CD4-positive, alpha-beta memory T cell (primary cell): ENCODE measurements around the gene PREX1. TPM values are rescaled to one million over a fixed set of nuclear protein-coding genes. Genes with fewer than 3 reads are reported as not detected.

Source experiments
- CTCF ChIA-PET: fragments of 350-600 bp; sonication (Branson Sonifier 250); formaldehyde crosslinking; loops from one replicate; lab custom pipeline; 2021; ENCODE audit warnings: inconsistent platforms; ENCODE audit not compliant: partially characterized antibody; lab: Charles Lee
- POLR2A ChIA-PET: fragments of 350-600 bp; sonication (Branson Sonifier 250); formaldehyde crosslinking; loops from one replicate; lab custom pipeline; 2021; ENCODE audit not compliant: partially characterized antibody; lab: Charles Lee
- DNase-seq, 5 donors: peaks; one replicate each; pipeline versions ENCODE4 v3.0.0 to v3.0.0-alpha.2; 2020 to 2022; ENCODE audit warnings: mixed read lengths in 1 of 5
- H3K27ac ChIP-seq: one replicate; pipeline ENCODE4 v1.7.0; 2013; ENCODE audit warnings: low read depth, low read length
- H3K27me3 ChIP-seq: 2 replicates; pipeline ENCODE4 v1.7.0; 2013; ENCODE audit warnings: mild to moderate bottlenecking, low read length, moderate library complexity; ENCODE audit not compliant: insufficient read depth
- H3K36me3 ChIP-seq: 2 replicates; pipeline ENCODE4 v1.7.0; 2013; ENCODE audit warnings: mild to moderate bottlenecking, low read length, moderate library complexity; ENCODE audit not compliant: insufficient read depth
- H3K4me1 ChIP-seq: 2 replicates; pipeline ENCODE4 v1.7.0; 2013; ENCODE audit warnings: mild to moderate bottlenecking, low read length, moderate library complexity; ENCODE audit not compliant: insufficient read depth
- H3K4me3 ChIP-seq, 2 donors: one replicate each; pipeline ENCODE4 v1.7.0; 2013; ENCODE audit warnings: low read length in 2 of 2, mild to moderate bottlenecking in 1 of 2
- H3K9me3 ChIP-seq, 2 donors: one replicate each; pipeline ENCODE4 v1.7.0; 2013; ENCODE audit warnings: low read length in 2 of 2, control low read depth in 1 of 2; ENCODE audit not compliant: control insufficient read depth in 1 of 2
- H3K27ac Mint-ChIP-seq, 7 donors: one replicate each; pipeline ENCODE4 v1.8.0; 2020 to 2021; ENCODE audit warnings: mixed read lengths in 7 of 7, mild to moderate bottlenecking in 6 of 7, inconsistent platforms in 3 of 7, moderate library complexity in 3 of 7
- H3K27me3 Mint-ChIP-seq, 2 donors: one replicate each; pipeline ENCODE4 v1.8.0; 2020 to 2021; ENCODE audit warnings: mixed read lengths in 2 of 2
- H3K36me3 Mint-ChIP-seq, 2 donors: one replicate each; pipeline ENCODE4 v1.8.0; 2020 to 2021; ENCODE audit warnings: mixed read lengths in 2 of 2, inconsistent platforms in 1 of 2, mild to moderate bottlenecking in 1 of 2
- H3K4me1 Mint-ChIP-seq, 4 donors: one replicate each; pipeline ENCODE4 v1.8.0; 2020 to 2021; ENCODE audit warnings: mixed read lengths in 4 of 4, mild to moderate bottlenecking in 1 of 4
- H3K4me3 Mint-ChIP-seq, 8 donors: one replicate each; pipeline ENCODE4 v1.8.0; 2020 to 2021; ENCODE audit warnings: mixed read lengths in 8 of 8, mild to moderate bottlenecking in 7 of 8, moderate library complexity in 6 of 8, inconsistent platforms in 3 of 8
- H3K9me3 Mint-ChIP-seq, 8 donors: one replicate each; pipeline ENCODE4 v1.8.0; 2020 to 2021; ENCODE audit warnings: mixed read lengths in 8 of 8, mild to moderate bottlenecking in 5 of 8, inconsistent platforms in 3 of 8, moderate library complexity in 1 of 8
- intact Hi-C: fragments of 100-400 bp; cut with micrococcal nuclease; formaldehyde crosslinking; loops from one replicate; pipeline ENCODE4 v1.15.1; 2023
- polyA plus RNA-seq, 2 donors: library from polyadenylated mRNA; unstranded; fragments of 300-500 nt; fragmentation: Illumina TruSeq; gene quantifications; one replicate each; pipeline ENCODE4 v1.2.3, GENCODE V29; 2021
- total RNA-seq, 2 experiments: library from RNA; stranded (reverse); gene quantifications; one replicate each; pipeline ENCODE4 v1.2.3, GENCODE V29; 2021

PREX1 gene
- total and polyA plus RNA-seq, 4 experiments from 2014 or later: 10.6 to 165 (median 122) TPM

DNA sequence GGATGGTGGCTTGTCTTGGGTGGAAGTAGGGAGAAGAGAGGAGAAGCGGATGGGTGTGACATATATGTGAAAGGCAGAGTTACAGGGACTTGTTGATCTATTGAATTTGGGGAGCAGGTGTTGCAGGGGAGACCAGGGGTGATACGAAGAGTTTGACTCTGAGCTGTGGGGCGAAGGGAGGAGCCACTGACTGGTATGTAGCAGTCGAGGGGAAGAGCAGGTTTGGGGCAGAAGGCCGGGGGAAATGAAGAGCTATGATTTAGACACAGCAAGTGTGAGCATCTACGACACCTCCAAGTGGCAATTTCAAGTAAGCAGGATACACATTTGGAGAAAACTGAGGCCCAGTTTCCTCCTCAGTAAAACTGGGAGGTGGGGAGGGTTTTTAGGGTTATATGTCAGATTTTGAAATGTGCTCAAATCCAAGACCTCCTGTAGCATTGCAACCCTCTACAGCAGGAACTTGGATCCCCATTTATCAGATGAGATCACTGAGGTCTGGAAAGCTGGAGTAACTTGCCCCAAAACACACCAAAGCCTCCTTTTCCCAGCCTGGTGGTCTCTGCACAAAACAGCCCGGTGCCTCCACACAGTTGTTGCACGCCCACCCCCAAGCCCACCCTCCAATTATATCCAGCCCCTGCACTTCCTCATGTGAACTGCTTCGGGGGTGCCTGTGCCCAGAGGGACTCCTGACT lies 137.8 kb downstream of the PREX1 start:
- H3K36me3 Mint-ChIP-seq: peaks cover 30 to 80% of the 10 kb centered on the region in 2 donors
- peaks cover 4 to 38% (median 19%) of the 10 kb centered on the region in 4 donors for H3K4me1 Mint-ChIP-seq
- no peak for DNase-seq
- Histone ChIP-seq H3K36me3 (peaks cover 80% of the 10 kb centered on the region), H3K27ac (no peak overlapping the region), H3K4me3 (no peak overlapping the region), H3K9me3 (no peaks in the 10 kb centered on the region), H3K4me1 (no peaks in the 10 kb centered on the region), H3K27me3 (no peaks in the 10 kb centered on the region)
- ChIA-PET CTCF (interaction anchor here (1.2 kb wide), 1 partner anchor 32 kb away, joined by 5 read pairs; no protein-coding TSS in a partner anchor), POLR2A (no interaction called here)
- H3K27me3 Mint-ChIP-seq: no peaks in the 10 kb centered on the region
- H3K27ac Mint-ChIP-seq: peak overlapping the region in 6 of 7 donors; percentile 19 to 86 (median 66)
- no peak overlapping the region for H3K4me3 Mint-ChIP-seq
- peaks cover 0 to 5% (median 0%) of the 10 kb centered on the region in 8 donors for H3K9me3 Mint-ChIP-seq
- intact Hi-C loops: no loop called here

DNA sequence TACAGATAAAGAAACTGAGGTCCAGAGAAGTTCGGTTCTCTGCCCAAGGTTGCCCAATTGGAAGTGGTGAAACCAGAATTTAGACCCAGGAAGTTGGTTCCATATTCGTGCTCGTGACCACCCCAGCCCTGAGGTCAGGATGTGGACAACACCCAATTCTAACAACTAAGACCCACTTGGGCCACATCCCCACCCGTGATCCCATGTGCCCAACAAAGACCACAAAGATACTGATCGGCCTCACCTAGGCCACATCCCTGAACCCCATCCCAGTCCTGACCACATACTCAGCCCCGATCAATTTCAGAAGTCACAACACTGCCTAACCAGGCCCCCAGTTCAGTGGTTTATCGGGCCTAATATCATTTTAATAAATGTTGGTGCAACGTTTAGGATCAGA lies 138.4 kb downstream of the PREX1 start:
- H3K9me3 Mint-ChIP-seq: peaks cover 0 to 7% (median 0%) of the 10 kb centered on the region in 8 donors
- no peaks in the 10 kb centered on the region for H3K27me3 ChIP-seq
- peaks cover 80% of the 10 kb centered on the region for H3K36me3 ChIP-seq
- CTCF ChIA-PET: no interaction called here
- peaks cover 4 to 33% (median 18%) of the 10 kb centered on the region in 4 donors for H3K4me1 Mint-ChIP-seq
- H3K27ac Mint-ChIP-seq: peak overlapping the region in 4 of 7 donors; percentile 59 to 86 (median 78)
- H3K36me3 Mint-ChIP-seq: peaks cover 35 to 80% of the 10 kb centered on the region in 2 donors
- no peak overlapping the region for H3K4me3 ChIP-seq
- no peaks in the 10 kb centered on the region for H3K9me3 ChIP-seq
- no peak for DNase-seq
- no peaks in the 10 kb centered on the region for H3K27me3 Mint-ChIP-seq
- no peaks in the 10 kb centered on the region for H3K4me1 ChIP-seq
- POLR2A ChIA-PET: no interaction called here
- no peak overlapping the region for H3K4me3 Mint-ChIP-seq
- H3K27ac ChIP-seq: no peak overlapping the region
- intact Hi-C loops: no loop called here

GRCh38 chr20:48688579-48688978 lies 139.2 kb downstream of the PREX1 start:
- H3K4me1 Mint-ChIP-seq: peaks cover 4 to 32% (median 18%) of the 10 kb centered on the region in 4 donors
- intact Hi-C loops: no loop called here
- H3K9me3 ChIP-seq: no peaks in the 10 kb centered on the region
- H3K27me3 ChIP-seq: no peaks in the 10 kb centered on the region
- H3K27ac ChIP-seq: no peak overlapping the region
- H3K27ac Mint-ChIP-seq: peak overlapping the region in 2 of 7 donors; percentile 59 to 86
- H3K27me3 Mint-ChIP-seq: no peaks in the 10 kb centered on the region
- H3K4me3 Mint-ChIP-seq: no peak overlapping the region
- POLR2A ChIA-PET: interaction anchor here (0.8 kb wide), 1 partner anchor 1371 kb away, joined by 3 read pairs; no protein-coding TSS in a partner anchor
- no peaks in the 10 kb centered on the region for H3K4me1 ChIP-seq
- peaks cover 81% of the 10 kb centered on the region for H3K36me3 ChIP-seq
- peaks cover 44 to 84% of the 10 kb centered on the region in 2 donors for H3K36me3 Mint-ChIP-seq
- CTCF ChIA-PET: interaction anchor here (1.0 to 1.1 kb wide), 2 partner anchors 31 to 189 kb away, joined by 3 read pairs; no protein-coding TSS in a partner anchor
- peaks cover 0 to 7% (median 0%) of the 10 kb centered on the region in 8 donors for H3K9me3 Mint-ChIP-seq
- no peak for DNase-seq
- no peak overlapping the region for H3K4me3 ChIP-seq

GRCh38 chr20:48687117-48687800 lies 140.5 kb downstream of the PREX1 start:
- DNase-seq: no peak
- H3K27me3 Mint-ChIP-seq: no peaks in the 10 kb centered on the region
- H3K27ac Mint-ChIP-seq: peak overlapping the region; percentile 22 to 84 (median 50)
- H3K27me3 ChIP-seq: no peaks in the 10 kb centered on the region
- H3K27ac ChIP-seq: no peak overlapping the region
- H3K4me3 ChIP-seq: no peak overlapping the region
- intact Hi-C loops: no loop called here
- peaks cover 47 to 87% of the 10 kb centered on the region in 2 donors for H3K36me3 Mint-ChIP-seq
- H3K4me1 Mint-ChIP-seq: peaks cover 4 to 32% (median 17%) of the 10 kb centered on the region in 4 donors
- H3K9me3 Mint-ChIP-seq: peaks cover 0 to 11% (median 0%) of the 10 kb centered on the region in 8 donors
- H3K4me3 Mint-ChIP-seq: no peak overlapping the region
- no peaks in the 10 kb centered on the region for H3K4me1 ChIP-seq
- POLR2A ChIA-PET: no interaction called here
- CTCF ChIA-PET: no interaction called here
- H3K9me3 ChIP-seq: no peaks in the 10 kb centered on the region
- H3K36me3 ChIP-seq: peaks cover 84% of the 10 kb centered on the region

DNA sequence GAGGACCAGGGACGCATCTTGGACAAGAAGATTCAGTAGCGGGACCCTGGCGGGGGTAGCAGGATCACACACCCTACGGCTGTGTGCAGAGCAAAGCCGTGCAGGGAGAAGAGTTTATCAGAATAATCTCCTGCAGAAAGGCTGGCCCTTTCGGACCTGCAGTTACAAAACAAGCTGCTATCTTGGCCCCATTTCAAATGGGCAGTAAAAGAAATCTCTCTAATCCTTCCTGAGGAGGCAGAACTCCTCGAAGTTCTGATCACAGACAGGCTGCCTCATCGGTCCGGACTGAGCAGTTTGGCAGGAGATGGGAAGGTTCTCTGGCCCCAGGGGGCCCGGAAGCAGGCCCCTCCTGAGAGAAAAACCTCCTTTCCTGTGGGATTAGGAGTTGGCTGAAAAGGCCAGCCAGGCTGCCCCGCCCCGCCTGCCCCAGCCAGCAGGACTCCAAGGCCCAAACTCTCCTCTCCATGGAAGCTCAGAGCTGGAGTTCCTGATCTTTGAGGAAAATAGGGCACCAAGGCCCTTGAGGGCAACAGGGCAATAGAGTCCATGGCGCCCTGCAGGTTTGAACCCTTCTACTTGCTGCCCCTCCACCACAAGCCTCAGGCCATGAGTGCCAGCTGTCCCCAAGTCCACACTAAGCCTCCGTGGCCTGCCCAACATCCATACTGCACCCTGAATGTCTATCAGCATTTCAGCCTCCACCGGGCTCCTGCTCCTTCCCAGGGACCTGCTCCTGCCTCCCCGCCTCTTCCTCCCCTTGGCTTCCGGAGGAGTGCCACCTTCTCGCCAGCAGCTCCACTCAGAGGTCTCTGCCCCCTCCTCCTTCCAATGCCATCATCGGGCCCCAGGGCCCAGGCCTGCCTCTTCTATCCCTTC lies 141.3 kb downstream of the PREX1 start:
- CTCF ChIA-PET: no interaction called here
- no peak for DNase-seq
- Mint-ChIP-seq H3K27ac (peak overlapping the region in 4 of 7 donors; percentile 27 to 72 (median 56)), H3K4me3 (no peak overlapping the region), H3K4me1 (peaks cover 4 to 29% (median 17%) of the 10 kb centered on the region in 4 donors), H3K36me3 (peaks cover 47 to 81% of the 10 kb centered on the region in 2 donors), H3K27me3 (no peaks in the 10 kb centered on the region), H3K9me3 (peaks cover 0 to 11% (median 0%) of the 10 kb centered on the region in 8 donors)
- intact Hi-C loops: no loop called here
- Histone ChIP-seq H3K9me3 (no peaks in the 10 kb centered on the region), H3K4me3 (no peak overlapping the region), H3K27me3 (no peaks in the 10 kb centered on the region), H3K4me1 (no peaks in the 10 kb centered on the region), H3K27ac (no peak overlapping the region), H3K36me3 (peaks cover 87% of the 10 kb centered on the region)
- POLR2A ChIA-PET: interaction anchor here (0.6 to 1.2 kb wide), 2 partner anchors 13 to 140 kb away, joined by 3 read pairs; no protein-coding TSS in a partner anchor

GRCh38 chr20:48685300-48685699 lies 142.5 kb downstream of the PREX1 start:
- Histone ChIP-seq H3K9me3 (no peaks in the 10 kb centered on the region), H3K4me3 (no peak overlapping the region), H3K27ac (no peak overlapping the region), H3K27me3 (no peaks in the 10 kb centered on the region), H3K36me3 (peaks cover 87% of the 10 kb centered on the region), H3K4me1 (no peaks in the 10 kb centered on the region)
- POLR2A ChIA-PET: interaction anchor here (0.5 to 0.6 kb wide), 2 partner anchors 141 to 353 kb away, joined by 3 read pairs; no protein-coding TSS in a partner anchor
- H3K27ac Mint-ChIP-seq: peak overlapping the region in 3 of 7 donors; percentile 31 to 72 (median 43)
- peaks cover 47 to 70% of the 10 kb centered on the region in 2 donors for H3K36me3 Mint-ChIP-seq
- CTCF ChIA-PET: interaction anchor here (0.8 kb wide), 1 partner anchor 219 kb away, joined by 3 read pairs; no protein-coding TSS in a partner anchor
- peaks cover 0 to 9% (median 0%) of the 10 kb centered on the region in 8 donors for H3K9me3 Mint-ChIP-seq
- H3K27me3 Mint-ChIP-seq: no peaks in the 10 kb centered on the region
- H3K4me1 Mint-ChIP-seq: peaks cover 4 to 22% (median 17%) of the 10 kb centered on the region in 4 donors
- H3K4me3 Mint-ChIP-seq: no peak overlapping the region
- intact Hi-C loops: no loop called here
- DNase-seq: no peak
